Activated naive CD8-positive, alpha-beta T cell treated with anti-CD3 and anti-CD28 coated beads, Interleukin-2, amount 50 U/mL, for 16 hours (primary cell): ENCODE measurements around the gene UNC119B.
"Not testable (repeated sequence)": the region's sequence is repeated elsewhere in the genome, so short reads cannot be mapped to it uniquely, and the experiment has no call there.

Experiments
- DNase-seq: peaks from one replicate; pipeline ENCODE4 v3.0.0-alpha.2; 2020; ENCODE audit warnings: low read depth, low spot score

Gene UNC119B

DNA sequence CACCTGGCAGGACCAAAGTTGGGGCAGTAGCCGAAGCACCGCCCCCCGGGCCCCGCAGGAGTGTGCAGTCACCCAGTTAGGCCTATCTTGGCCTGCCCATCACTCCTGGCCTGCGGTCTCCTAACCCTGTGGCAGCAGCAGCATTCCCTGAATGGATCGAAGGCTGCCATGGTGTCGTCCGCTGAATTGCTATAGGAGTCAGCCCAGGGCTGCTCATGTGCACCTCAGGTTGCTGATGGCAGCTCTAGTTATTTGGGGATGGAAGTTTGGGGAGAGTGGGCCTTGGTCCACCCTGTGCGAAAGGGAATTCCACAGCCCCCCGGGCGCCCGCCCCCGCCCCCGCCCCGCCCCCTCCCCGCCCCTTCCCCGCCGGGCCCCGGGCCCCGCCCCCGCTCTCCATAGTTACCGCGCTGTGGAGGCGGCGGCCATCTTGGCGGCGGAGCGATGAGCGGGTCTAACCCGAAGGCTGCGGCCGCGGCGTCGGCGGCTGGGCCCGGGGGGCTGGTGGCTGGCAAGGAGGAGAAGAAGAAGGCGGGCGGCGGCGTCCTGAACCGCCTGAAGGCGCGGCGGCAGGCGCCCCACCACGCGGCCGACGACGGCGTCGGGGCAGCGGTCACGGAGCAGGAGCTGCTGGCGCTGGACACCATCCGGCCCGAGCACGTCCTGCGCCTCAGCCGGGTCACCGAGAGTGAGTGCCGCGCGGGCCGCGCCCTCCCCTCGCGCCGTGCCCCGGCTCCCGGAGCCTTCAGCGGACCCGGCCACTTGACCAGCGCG, at the start of gene UNC119B:
UNC119B (plus strand) TSS at position 428 of the 774 bp plus-strand sequence; CDS start at position 445, 17 bp downstream.
- peak; percentile 48 for DNase-seq

DNA sequence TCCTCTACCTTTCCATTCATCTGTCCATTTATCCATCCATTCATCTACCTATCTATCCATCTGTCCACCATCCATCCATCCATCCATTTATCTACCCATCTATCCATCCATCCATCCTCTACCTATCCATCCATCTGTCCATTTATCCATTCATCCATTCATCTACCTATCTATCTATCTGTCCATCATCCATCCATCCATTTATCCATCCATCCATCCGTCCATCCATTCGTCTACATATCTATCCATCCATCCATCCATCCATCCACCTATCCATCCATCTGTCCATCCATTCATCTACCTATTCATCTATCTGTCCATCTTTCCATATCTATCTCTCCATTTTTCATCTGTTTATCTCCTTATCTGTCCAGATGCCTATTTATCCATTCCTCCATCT, 48.8 kb upstream of the UNC119B start:
- DNase-seq, result no peak

DNA sequence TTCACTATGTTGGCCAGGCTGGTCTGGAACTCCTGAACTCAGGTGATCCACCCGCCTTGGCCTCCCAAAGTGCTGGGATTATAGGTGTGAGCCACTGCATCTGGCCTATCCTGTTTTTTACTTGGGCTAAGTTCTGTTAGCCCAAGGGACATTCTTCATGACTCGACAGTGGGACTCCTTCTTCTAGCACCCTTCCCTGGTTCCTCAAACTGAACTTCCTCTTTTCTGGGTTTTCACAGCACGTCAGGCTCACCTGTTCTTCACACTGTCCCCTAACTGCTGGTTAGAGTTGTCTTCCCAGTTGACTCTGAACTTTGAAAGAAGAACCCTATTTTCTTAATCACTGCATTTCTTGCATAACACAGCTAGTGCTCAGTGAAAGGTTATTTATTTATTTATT, 47.4 kb upstream of the UNC119B start:
- DNase-seq, result no peak

DNA sequence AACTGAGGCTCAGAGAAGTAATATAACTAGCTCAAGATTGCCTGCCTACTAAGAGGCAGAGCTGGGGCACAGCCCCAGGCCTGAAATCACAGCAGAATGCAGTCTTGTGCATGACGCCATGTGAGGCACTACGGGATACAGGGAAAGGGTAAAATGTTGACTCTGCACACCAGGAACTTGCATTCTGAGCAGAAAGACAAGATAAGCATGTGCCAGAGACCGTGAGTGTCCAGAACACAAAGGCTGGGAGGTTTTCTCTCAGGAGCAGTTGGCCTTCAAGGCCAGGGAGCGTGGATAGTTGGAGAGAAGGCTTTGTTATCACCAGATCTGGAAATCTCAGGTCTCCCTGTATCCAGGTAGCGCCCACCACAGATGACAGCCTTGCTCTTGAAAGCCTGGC, 46.5 kb upstream of the UNC119B start:
- no peak for DNase-seq

DNA sequence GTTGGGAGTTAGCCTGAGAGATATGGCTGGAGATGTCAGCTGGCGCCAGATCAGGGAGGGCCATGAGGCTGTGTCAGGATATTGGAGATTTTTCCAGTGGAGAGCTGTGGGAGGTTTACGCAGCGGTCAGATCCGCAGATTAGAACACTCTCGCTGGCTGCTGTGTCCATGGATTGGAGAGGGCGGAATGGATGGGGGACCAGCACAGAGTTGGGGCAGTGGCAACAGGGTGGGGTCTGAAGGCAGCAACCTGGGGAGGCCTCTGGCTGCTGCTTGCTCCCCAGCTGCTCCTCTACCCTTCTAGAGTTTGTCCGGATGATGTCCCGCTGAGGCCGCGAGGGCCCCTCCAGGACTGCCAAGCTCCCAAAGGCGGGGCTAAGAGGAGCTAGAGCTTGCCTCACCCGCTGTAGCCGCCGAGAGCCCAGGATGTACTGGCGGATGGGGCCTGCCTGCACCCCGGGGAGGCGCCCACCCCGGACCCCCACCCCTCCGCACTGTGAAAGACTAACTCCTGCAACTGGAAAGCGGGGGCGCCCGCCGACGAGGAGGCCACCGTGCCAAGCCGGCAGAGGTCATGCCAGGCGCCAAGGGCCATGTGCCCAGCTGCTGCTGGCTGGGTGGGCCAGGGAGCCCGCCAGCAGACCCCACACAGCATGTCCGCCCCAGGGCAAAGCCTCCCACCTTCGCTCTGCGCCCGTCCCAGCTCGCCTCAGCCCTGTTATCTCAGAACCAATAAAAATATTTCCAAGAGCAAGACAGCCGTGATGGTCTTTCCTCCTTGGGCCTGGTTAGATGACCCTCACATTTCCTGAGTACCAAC, 43.5 kb upstream of the UNC119B start:
- DNase-seq, result no peak

DNA sequence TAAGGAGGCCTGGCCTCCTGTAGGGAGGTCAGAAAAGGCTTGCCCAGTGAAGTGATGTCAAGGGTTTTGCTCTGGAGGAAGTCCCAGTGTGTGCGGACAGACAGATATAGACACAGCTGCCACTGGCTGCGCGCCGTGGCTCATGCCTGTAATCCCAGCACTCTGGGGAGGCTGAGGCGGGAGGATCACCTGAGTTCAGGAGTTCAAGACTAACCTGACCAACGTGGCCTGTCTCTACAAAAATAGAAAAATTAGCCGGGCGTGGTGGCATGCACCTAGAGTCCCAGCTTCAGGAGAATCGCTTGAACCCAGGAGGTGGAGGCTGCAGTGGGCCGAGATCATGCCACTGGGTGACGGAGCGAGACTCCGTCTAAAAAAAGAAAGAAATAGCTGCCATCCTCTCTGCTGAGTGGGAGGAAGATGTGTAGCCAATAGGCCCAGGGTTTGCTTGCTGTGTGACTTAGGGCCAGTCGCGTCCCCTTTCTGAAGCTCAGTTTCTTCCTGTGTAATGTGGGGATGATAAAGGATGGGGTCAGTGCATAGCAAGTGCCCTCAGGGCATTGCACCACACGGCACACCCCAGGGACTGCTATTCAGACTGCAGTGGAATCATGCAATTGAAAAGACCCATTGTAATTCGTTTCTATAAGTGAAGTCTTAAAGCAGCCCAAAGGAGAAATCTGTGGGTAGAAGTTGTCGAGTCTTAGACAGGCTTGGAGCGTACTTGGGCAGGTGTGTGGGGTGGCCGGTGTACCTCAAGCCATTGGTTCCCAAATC, 42.0 kb upstream of the UNC119B start:
- no peak for DNase-seq

DNA sequence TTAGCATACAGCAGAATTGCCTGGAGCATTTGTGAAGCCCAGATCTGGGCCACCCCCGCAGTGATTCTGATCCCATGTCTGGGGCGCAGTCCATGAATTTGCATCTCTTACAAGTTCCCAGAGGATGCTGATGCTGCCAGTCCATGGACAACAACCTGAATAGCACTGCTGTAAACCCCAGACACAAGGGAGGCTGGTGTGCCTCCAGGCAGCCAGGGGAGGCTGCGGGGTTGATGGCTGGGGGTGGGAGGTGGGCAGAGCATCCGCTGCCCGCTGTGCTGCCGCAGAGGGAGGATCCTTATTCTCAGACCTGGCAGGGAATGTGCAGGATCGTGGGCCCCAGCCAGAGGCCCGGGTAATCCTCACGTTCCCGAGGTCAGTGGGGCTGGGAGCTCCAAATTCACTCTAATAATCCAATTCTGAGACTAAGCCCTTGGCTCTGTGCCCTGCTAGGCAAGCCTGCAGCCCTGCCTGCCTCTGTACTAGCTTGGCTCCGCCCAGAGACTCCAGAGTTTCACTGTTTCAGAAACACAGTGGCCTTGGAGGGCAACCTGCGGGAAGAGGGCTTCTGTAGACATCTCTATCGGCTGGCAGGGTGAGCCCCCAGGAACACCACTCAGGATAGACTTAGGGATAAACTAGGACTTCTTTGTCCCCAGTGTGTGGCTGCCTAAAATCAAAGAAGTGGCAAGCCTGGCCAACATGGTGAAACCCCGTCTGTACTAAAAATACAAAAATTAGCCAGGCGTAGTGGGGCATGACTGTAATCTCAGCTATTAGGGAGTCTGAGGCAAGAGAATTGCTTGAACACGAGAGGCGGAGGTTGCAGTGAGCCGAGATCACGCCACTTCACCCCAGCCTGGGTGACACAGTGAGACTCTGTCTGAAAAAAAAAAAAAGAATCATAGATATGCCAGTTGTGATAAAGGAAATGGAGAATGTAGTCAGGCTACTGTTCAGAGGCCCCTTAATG, 41.1 kb upstream of the UNC119B start:
- no peak for DNase-seq

DNA sequence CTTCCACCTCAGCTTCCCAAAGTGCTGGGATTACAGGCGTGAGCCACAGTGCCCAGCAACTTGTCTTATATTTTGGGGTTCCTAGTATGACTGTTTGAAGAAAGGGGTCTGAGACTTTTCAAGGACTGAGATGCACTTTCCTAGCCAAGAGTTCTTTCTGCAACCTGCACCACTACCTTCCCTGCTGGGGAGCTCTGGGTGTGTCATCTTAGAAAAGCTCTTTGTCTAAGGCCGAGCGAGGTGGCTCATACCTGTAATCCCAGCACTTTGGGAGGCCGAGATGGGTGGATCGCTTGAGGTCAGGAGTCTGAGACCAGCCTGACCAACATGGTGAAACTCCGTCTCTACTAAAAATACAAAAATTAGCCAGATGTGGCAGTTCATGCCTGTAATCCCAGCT, 40.0 kb upstream of the UNC119B start:
- DNase-seq, result not testable (repeated sequence)

DNA sequence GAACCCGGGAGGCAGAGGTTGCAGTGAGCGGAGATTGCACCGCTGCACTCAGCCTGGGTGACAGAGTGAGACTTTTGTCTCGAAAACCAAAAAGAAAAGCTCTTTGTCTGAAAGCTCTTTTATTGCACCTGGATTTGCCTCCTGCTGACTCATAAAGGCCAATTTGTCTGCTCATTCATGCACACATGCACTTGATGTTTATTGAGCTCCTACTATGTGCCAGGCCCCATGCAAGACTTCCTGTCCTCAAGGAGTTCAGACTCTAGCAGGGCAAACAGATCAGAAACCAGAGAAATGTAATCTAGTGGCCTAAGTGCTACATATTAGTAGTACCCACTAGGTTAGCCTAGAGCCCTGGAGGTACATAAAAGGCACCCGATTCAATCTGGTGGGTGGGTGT, 39.6 kb upstream of the UNC119B start:
- DNase-seq, result no peak

DNA sequence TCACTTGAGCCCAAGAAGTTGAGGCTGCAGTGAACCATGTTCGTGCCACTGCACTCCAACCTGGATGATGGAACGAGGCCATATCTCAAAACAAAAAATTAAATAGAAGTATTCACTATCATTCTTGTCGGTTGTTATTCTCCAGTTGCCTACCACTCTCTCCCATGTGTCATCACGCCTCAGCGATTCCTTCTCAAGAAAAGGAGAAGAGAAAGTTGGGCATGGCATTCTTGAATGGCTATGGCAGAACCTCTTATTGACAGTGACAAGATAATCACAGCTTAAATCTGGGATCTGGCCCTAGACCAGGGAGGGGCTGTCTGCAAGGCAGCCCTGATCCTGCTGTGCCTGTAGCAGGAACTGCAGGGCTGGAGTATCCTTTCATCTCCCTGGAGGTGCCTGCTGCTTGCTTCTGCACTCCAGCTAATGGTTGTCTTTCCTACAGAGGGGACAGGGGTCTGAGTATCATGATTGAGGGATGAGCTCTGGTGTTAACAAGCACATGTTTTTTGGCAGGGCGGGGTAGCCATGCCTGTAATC, 36.1 kb upstream of the UNC119B start:
- no peak for DNase-seq

DNA sequence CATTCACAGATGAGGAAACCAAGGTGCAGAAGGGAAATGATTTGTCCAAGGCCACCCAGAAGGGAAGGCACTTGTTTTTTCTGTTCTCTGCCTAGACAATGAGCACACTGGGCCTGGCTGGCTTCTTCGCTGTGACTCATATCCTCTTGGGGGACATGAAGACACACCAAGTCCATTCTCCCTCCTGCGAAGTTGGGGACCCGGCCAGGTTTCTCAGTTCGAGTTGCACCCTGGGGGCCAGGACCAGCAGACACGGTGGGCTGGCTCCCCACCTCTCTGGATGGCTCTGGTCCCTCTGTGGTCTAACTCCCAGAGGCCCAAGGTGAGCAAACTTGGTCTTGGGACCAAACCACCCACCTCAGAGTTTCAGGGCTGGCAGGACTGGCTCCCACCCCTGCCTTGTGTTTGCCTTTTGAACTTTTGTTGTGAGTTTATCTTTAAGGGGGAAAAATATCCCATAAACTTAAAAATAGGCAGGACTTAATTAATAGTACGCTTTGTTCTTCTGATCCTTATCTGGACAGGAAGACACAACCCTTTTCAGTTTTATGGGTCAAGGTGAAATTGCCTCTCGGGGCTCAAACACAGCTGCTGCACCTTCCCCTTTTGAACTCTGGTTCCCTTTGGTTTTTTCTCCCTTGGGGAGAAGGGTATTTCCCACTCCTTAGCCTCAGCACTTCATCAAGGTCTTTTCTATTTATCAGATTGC, 32.3 kb upstream of the UNC119B start:
- no peak for DNase-seq

DNA sequence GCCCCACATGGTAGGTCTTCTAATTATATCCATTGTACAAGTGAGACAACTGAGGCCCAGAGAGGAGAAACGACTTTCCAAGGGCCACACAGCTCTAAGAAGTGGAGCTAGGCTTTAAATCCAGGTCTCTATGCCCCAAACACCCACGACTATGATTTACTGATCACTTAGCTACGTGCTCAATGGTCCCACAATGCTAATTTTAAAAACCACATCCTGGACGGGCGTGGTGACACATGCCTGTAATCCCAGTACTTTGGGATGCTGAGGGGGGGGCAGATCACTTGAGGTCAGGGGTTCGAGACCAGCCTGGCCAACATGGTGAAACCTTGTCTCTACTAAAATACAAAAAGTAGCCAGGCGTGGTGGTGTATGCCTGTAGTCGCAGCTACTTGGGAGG, 31.7 kb upstream of the UNC119B start:
- DNase-seq, result no peak

DNA sequence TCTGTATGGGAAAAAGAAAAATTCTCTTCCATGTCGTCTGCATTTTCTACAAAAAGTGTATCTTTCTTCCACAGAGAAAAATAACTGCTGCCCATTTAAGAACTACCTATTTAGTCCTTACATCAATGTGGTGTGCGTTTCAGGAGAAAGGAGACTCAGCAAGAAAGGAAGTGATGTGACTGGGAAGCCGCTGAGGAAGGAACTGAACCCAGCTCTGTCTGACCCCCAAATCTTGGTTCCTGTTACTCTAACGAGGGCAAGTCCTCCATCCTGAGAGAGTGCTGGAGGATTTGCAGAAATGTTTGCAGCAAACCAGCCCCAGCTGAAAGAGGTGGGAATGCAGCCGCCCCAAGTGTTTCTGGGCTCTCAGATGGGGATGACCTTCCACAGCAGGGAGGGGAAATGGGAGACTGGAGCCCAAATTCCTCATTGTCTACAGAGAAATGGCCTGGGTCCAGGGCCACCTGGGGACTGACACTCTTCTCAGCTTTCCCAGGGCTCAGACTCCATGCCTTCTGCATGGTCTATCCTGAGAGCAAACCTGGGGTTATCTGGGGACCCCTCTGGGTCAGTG, 30.0 kb upstream of the UNC119B start:
- DNase-seq, result no peak

DNA sequence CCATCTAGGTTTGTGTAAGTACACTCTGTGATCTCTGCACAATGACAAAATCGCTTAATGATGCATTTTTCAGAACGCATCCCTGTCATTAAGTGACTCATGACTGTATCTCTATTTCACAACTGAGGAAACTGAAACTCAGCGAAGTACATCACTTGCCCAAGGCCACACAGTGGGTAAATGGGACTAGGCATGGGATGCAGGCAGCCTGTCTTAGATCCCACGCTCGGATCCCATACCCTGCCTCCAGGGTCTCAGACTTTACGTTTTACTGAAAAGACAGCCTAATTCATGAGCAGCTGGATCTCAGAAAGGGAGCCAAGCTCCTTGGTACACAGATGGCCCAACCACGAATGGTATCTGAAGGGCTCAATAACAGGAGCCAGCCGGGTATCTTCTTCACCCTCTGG, 25.7 kb upstream of the UNC119B start:
- no peak for DNase-seq

DNA sequence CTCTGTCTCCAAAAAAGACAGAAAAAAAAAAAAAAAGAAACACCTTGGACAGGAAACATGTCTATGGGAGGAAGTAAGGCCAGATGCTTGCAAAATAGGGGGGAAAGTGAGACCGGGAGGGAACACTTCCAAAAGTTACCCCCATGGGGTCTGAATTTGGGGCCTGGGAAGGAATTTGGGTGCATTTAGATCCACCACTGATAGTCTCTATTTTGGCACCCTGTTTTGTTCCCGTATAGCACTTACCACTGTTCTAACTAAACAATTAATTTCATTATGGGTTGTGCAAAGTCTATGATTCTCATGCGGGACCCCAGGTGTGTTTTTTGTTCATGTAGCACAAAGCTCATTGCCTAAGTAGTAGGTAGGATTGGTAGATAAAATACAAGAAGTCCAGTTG, 24.7 kb upstream of the UNC119B start:
- no peak for DNase-seq

DNA sequence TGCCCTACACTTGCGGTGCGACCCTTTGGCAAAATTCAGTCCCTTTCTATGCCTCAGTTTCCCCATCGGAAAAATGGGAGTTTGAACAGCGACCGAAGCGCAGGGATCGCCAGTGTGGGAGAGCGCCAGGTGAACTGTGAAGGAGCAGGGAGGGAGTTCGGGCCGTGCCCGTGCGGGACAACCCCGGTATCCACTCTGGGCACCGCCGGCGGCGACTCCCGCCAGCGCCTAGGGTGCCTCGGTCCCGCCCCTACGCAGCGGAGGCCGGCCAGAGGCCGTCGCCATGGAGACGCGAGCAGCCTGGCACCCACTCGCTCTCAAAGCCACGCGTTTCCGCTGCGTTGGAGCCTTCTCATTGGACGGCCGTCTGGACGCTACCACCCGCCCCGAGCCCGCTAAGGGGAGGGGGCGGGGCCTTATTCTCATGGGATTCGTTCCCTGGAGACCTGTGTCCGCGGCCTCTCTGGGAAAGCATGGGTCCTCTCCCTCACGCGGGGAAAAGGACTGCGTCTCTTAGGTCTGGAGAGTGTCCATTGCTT, 24.0 kb upstream of the UNC119B start:
- DNase-seq, result peak; percentile 91

DNA sequence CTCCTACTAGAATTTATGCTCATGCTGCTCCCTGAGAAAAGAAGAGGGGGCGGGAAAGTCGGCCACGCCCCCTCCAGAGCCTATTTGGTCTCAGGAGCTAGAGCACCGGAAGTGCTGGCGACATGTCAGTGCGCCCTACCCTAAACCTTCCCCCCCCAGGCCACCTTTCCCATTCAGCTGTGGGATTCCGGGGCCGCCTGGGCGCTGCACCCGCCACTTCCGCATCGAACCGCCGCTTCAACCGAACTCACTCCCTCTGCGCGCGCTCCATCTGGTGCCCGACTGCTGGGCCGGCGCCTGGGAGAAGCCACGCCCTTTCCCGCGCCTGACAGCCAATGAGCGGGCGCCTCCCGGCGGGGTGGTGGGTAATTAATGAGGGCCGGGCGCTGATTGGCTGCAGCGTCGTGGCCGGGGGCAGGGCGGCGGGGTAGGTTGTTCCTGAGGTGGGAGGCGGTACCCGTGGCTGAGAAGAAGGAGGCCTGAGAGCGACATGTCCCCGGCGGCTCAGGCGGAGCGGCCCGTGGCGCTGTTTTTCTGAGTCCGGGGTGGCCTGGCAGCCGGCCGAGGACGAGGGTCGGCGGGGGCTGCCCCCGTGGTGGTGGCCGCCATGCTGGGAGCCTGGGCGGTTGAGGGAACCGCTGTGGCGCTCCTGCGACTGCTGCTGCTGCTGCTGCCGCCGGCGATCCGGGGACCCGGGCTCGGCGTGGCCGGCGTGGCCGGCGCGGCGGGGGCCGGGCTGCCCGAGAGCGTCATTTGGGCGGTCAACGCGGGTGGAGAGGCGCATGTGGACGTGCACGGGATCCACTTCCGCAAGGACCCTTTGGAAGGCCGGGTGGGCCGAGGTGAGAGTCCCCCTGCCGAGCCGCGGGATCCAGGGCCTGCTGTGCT, 23.3 kb upstream of the UNC119B start, which contains the start of gene MLEC:
MLEC (plus strand) TSS at position 460 of the 888 bp plus-strand sequence; CDS start at position 608, 148 bp downstream.
- DNase-seq, result peak; percentile 97

DNA sequence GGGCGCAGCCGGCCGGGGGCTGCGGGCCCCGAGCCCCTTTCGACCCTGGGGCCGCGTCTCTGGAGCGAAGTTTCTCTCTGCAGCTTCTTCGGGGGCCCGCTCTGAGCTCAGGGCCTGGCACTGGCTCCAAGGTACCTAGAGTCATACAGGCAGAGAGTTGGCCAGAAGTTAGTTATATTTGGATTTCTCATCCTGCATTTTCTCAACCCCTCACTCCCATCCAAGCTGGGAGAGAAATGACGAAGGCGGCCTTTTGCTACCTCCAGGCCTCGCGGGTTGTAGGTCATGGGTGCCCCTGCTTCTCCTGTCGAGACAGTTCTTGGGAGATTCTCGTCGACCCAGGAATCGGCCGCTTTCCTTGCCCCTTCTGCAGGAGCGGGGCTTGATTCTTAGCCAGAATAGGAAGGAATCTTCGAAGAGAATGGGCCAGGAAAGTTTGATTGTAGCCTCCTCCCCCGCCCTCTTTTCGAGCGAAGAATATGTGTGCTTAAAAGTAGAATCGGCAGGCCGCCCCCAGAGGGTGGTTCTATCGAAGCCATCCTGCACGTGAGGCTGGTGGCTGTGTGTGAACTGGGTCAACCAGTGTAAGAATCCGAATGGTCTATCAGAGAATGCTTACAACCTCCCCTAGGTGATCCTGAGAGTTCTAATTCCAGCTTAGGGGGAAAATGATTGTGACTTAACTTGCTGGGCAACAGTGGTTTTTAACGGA, 22.5 kb upstream of the UNC119B start:
- no peak for DNase-seq
